HEK293 (cell line): Measurements from ENCODE around the gene ABHD8.

Source experiments
- CTCF ChIA-PET: fragments of 350-600 bp; formaldehyde crosslinking; extraction: SDS; loops from one replicate; lab custom pipeline; 2021; ENCODE audit warnings: antibody characterized with exemption; lab: Yijun Ruan, JAX
- POLR2A ChIA-PET: fragments of 300-600 bp; formaldehyde crosslinking; extraction: SDS; loops from one replicate; lab custom pipeline; 2020; ENCODE audit warnings: antibody characterized with exemption, inconsistent platforms; lab: Yijun Ruan, JAX
- H3K27ac ChIP-seq: fragments of 200-500 bp; sonication (Bioruptor generic); 2 replicates; pipeline ENCODE4 v1.5.1; 2014; ENCODE audit warnings: low read depth, low read length, control low read depth, inconsistent platforms; ENCODE audit errors: extremely low read depth
- H3K36me3 ChIP-seq, 2 experiments: fragments of 200-500 bp in 1 of 2; sonication (Bioruptor generic) in 1 of 2; 1 replicate in 1 of 2; 2 replicates in 1 of 2; pipeline ENCODE4 v1.5.1; 2014 to 2017; ENCODE audit warnings: inconsistent platforms in 2 of 2, low read length in 2 of 2; ENCODE audit not compliant: control insufficient read depth in 2 of 2, insufficient read depth in 1 of 2
- H3K4me1 ChIP-seq: fragments of 200-500 bp; sonication (Bioruptor generic); 2 replicates; pipeline ENCODE4 v1.5.1; 2014; ENCODE audit warnings: mild to moderate bottlenecking, low read length, inconsistent platforms; ENCODE audit not compliant: control insufficient read depth, insufficient read depth
- H3K4me3 ChIP-seq: 2 replicates; pipeline ENCODE4 v1.5.1; 2011; ENCODE audit warnings: low read depth, mild to moderate bottlenecking, control low read depth, low read length, moderate library complexity
- H3K9me3 ChIP-seq: fragments of 200-500 bp; sonication (Bioruptor generic); 2 replicates; pipeline ENCODE4 v1.5.1; 2014; ENCODE audit warnings: low read depth, low read length, inconsistent platforms; ENCODE audit not compliant: control insufficient read depth, insufficient read depth
- BCL11A ChIP-seq: fragments of 450-650 bp; formaldehyde crosslinking; IDR thresholded peaks from 2 replicates; pipeline ENCODE4 v1.5.1; 2016; ENCODE audit warnings: low read depth, missing biosample characterization, missing genetic modification characterization
- KLF17 ChIP-seq: fragments of 450-650 bp; formaldehyde crosslinking; IDR thresholded peaks from 2 replicates; pipeline ENCODE4 v1.5.1; 2016; ENCODE audit warnings: missing biosample characterization, missing genetic modification characterization
- PRDM10 ChIP-seq: fragments of 450-650 bp; formaldehyde crosslinking; IDR thresholded peaks from 2 replicates; pipeline ENCODE4 v1.5.1; 2016; ENCODE audit warnings: missing biosample characterization, missing genetic modification characterization
- SP2 ChIP-seq: fragments of 450-650 bp; formaldehyde crosslinking; IDR thresholded peaks from 2 replicates; pipeline ENCODE4 v1.5.1; 2016; ENCODE audit warnings: missing biosample characterization, missing genetic modification characterization
- ZBTB8A ChIP-seq: fragments of 450-650 bp; formaldehyde crosslinking; IDR thresholded peaks from 2 replicates; pipeline ENCODE4 v1.5.1; 2016; ENCODE audit warnings: missing biosample characterization, missing genetic modification characterization
- ZIC2 ChIP-seq: fragments of 450-650 bp; formaldehyde crosslinking; IDR thresholded peaks from 2 replicates; pipeline ENCODE4 v1.5.1; 2016; ENCODE audit warnings: missing biosample characterization, missing genetic modification characterization
- ZNF10 ChIP-seq: fragments of 450-650 bp; formaldehyde crosslinking; IDR thresholded peaks from 2 replicates; pipeline ENCODE4 v1.5.1; 2017; ENCODE audit warnings: missing biosample characterization, missing genetic modification characterization
- ZNF391 ChIP-seq: fragments of 450-650 bp; formaldehyde crosslinking; IDR thresholded peaks from 2 replicates; pipeline ENCODE4 v1.5.1; 2016; ENCODE audit warnings: low read depth, missing biosample characterization, missing genetic modification characterization, borderline replicate concordance
- ZNF510 ChIP-seq: fragments of 450-650 bp; formaldehyde crosslinking; IDR thresholded peaks from 2 replicates; pipeline ENCODE4 v1.5.1; 2018; ENCODE audit warnings: mild to moderate bottlenecking, missing genetic modification characterization, missing biosample characterization; ENCODE audit not compliant: insufficient replicate concordance
- ZNF623 ChIP-seq: fragments of 450-650 bp; formaldehyde crosslinking; IDR thresholded peaks from 2 replicates; pipeline ENCODE4 v1.5.1; 2016; ENCODE audit warnings: missing biosample characterization, missing genetic modification characterization
- ZNF777 ChIP-seq: fragments of 450-650 bp; formaldehyde crosslinking; IDR thresholded peaks from 2 replicates; pipeline ENCODE4 v1.5.1; 2017; ENCODE audit warnings: missing biosample characterization, missing genetic modification characterization, borderline replicate concordance
- ZNF792 ChIP-seq: fragments of 450-650 bp; formaldehyde crosslinking; IDR thresholded peaks from 2 replicates; pipeline ENCODE4 v1.5.1; 2016; ENCODE audit warnings: missing biosample characterization, missing genetic modification characterization
- TF ChIP-seq, protein P1 (sequence below): fragments of 450-650 bp; formaldehyde crosslinking; IDR thresholded peaks from 2 replicates; pipeline ENCODE4 v1.5.1; 2016; ENCODE audit warnings: missing biosample characterization, missing genetic modification characterization, low read depth
- TF ChIP-seq, protein P2 (sequence below): fragments of 450-650 bp; formaldehyde crosslinking; IDR thresholded peaks from 2 replicates; pipeline ENCODE4 v1.5.1; 2016; ENCODE audit warnings: missing biosample characterization, missing genetic modification characterization

ABHD8 gene

DNA sequence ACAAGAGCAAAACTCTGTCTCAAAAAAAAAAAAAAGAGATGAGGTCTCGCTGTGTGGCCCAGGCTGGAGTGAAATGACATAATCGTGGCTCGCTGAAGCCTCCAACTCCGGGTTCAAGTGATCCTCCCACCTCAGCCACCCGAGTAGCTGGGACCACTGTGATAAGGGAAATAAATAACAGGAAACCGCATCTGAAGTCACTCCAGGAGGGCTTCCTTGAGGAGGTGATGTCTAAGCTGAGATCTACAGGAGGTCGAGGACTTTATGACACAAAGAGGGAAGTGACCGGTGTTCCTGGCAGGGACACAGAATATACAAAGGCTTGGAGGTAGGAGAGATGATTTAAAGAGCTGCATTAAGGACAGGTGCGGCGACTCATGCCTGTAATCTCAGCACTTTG, 48.6 kb downstream of the ABHD8 start:
- no peaks in the 10 kb centered on the region for H3K36me3 ChIP-seq
- no peak overlapping the region for H3K4me3 ChIP-seq
- no peaks in the 10 kb centered on the region for H3K4me1 ChIP-seq
- ChIA-PET POLR2A (interaction anchor here (0.8 to 1.9 kb wide), 4 partner anchors 9 to 28 kb away, joined by 3 to 5 read pairs (median 3); partner anchors contain the start of genes BABAM1, NR2F6 and OCEL1), CTCF (interaction anchor here (1.3 kb wide), 1 partner anchor 39 kb away, joined by 3 read pairs; no protein-coding TSS in a partner anchor)
- H3K27ac ChIP-seq: no peak overlapping the region
- no peaks in the 10 kb centered on the region for H3K9me3 ChIP-seq
- TF ChIP-seq BCL11A: no peak
- TF ChIP-seq ZIC2: peak; percentile 52
- TF ChIP-seq, all 188 proteins: peak for 1

- TF ChIP-seq ZNF391 (tag by site-specific recombination) (no peak), KLF17 (tag by site-specific recombination) (no peak), ZIC2 (no peak), PRDM10 (peak; percentile 44), ZNF510 (tag by site-specific recombination) (no peak), ZNF792 (no peak), SP2 (tag by site-specific recombination) (no peak), ZBTB8A (tag by site-specific recombination) (no peak), ZNF777 (no peak), ZNF10 (no peak), ZNF623 (peak; percentile 18; the same call in 1 of the 2 replicates)
- TF ChIP-seq, protein P1, sequence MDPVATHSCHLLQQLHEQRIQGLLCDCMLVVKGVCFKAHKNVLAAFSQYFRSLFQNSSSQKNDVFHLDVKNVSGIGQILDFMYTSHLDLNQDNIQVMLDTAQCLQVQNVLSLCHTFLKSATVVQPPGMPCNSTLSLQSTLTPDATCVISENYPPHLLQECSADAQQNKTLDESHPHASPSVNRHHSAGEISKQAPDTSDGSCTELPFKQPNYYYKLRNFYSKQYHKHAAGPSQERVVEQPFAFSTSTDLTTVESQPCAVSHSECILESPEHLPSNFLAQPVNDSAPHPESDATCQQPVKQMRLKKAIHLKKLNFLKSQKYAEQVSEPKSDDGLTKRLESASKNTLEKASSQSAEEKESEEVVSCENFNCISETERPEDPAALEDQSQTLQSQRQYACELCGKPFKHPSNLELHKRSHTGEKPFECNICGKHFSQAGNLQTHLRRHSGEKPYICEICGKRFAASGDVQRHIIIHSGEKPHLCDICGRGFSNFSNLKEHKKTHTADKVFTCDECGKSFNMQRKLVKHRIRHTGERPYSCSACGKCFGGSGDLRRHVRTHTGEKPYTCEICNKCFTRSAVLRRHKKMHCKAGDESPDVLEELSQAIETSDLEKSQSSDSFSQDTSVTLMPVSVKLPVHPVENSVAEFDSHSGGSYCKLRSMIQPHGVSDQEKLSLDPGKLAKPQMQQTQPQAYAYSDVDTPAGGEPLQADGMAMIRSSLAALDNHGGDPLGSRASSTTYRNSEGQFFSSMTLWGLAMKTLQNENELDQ (tag by site-specific recombination): no peak
- TF ChIP-seq, protein P2, sequence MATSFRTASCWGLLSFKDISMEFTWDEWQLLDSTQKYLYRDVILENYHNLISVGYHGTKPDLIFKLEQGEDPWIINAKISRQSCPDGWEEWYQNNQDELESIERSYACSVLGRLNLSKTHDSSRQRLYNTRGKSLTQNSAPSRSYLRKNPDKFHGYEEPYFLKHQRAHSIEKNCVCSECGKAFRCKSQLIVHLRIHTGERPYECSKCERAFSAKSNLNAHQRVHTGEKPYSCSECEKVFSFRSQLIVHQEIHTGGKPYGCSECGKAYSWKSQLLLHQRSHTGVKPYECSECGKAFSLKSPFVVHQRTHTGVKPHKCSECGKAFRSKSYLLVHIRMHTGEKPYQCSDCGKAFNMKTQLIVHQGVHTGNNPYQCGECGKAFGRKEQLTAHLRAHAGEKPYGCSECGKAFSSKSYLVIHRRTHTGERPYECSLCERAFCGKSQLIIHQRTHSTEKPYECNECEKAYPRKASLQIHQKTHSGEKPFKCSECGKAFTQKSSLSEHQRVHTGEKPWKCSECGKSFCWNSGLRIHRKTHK (tag by site-specific recombination): no peak
- peaks cover 10% of the 10 kb centered on the region for H3K4me1 ChIP-seq
- no peak overlapping the region; the same call in 1 of the 2 replicates for H3K27ac ChIP-seq
- H3K4me3 ChIP-seq: no peak overlapping the region
- POLR2A ChIA-PET: interaction anchor here (1.1 to 2.2 kb wide), 4 partner anchors 14 to 23 kb away, joined by 3 to 12 read pairs (median 8); partner anchors contain the start of genes BABAM1 and OCEL1
- CTCF ChIA-PET: interaction anchor here (0.6 to 2.8 kb wide), 4 partner anchors 8 to 45 kb away, joined by 3 to 26 read pairs (median 4); no protein-coding TSS in a partner anchor
- no peaks in the 10 kb centered on the region for H3K9me3 ChIP-seq
- no peaks in the 10 kb centered on the region for H3K36me3 ChIP-seq
These were observed 53.2 kb downstream of the ABHD8 start for GRCh38 chr19:17249887-17250548.
